GM18870 (cell line): ENCODE measurements around the gene NDUFAF8.
A peak's percentile ranks its signal among the peaks of the same experiment; 100 is the strongest.
"Not testable (repeated sequence)": the region's sequence is repeated elsewhere in the genome, so short reads cannot be mapped to it uniquely, and the experiment has no call there.

Source experiments
- ATAC-seq: cut with Tn5 transposase; IDR thresholded peaks from one replicate; pipeline ENCODE4 v1.9.1; 2021; ENCODE audit warnings: moderate library complexity; ENCODE audit not compliant: unreplicated experiment

NDUFAF8 gene

GRCh38 chr17:81222906-81223761 lies 16.0 kb upstream of the NDUFAF8 start, which contains the start of gene CEP131:
TSS of gene CEP131 (minus strand) at chr17:81222965. CDS start at chr17:81220056, 2,909 bp downstream.
- peak; percentile 69 for ATAC-seq

DNA sequence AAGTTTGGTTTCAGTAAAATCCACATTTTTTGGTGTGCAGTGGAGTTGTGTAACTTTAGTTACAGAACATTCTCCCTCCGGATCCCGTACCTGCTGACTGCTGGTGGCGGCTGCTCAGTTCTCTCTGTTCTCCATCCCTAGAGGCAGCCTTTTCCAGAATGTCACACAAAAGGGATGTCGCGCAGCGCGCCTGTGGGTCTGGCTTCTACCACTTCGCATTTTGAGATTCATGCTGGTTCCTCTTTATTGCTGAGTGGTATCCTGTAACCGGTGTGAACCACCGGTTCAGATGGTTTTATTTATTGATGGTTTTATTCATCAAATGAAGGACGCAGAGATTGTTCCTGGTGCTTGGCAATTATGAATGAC lies 15.4 kb upstream of the NDUFAF8 start:
- ATAC-seq = no peak

GRCh38 chr17:81227630-81228029 lies 11.5 kb upstream of the NDUFAF8 start:
- not testable (repeated sequence) for ATAC-seq

GRCh38 chr17:81228420-81228819 lies 10.7 kb upstream of the NDUFAF8 start:
- no peak for ATAC-seq

DNA sequence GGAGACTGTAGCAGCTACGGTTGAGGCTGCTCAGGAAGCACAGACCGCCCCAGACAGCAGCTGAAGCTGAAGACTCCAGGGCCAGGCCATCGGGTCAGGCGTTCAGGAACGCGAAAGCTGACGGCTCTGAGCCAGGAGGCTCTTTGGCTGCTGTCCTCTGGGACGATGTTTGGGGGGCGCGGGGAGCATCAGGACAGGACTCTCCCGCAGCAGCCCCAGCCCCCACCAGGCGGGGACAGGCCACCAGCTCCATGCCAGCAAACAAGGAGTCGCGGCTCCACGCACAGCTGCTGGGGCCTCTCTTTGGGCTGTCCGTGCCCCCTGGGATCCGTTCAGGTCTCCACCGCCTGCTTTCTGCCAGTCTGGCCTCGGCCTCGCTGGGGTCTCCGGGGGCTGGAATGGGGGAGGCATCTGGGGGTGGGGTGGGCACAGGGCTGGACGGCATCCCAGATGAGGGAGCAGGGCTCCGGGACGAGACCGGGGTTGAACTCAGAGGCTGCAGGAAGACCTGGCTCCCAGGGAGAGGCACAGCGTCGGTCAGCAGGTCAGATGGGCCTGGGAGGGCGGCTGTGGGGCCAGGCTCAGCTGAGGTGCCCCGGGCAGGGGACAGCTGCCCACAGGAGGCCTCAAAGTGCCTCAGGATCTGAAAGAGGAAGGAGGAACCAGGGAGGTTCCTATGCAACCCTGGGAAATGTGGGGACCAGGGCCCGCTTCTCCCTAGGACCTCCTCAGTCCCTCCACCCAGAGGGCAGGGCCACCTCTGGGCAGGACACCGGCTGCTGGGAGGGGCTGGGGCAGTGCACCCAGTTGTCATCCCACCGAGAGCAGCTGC lies 10.1 kb upstream of the NDUFAF8 start:
- no peak for ATAC-seq

DNA sequence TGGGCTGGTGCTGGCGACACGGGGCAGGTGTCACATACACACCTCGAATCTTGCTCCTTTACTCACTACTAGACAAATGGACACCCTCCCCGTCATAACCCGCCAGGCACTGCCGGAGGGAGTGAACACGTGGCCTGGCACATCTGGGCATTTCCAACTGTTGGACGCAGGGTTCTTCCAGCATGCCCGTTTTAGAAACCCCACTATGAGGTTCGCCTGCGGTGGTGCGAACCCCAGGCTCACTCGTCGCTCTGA lies 9.5 kb upstream of the NDUFAF8 start:
- no peak for ATAC-seq

DNA sequence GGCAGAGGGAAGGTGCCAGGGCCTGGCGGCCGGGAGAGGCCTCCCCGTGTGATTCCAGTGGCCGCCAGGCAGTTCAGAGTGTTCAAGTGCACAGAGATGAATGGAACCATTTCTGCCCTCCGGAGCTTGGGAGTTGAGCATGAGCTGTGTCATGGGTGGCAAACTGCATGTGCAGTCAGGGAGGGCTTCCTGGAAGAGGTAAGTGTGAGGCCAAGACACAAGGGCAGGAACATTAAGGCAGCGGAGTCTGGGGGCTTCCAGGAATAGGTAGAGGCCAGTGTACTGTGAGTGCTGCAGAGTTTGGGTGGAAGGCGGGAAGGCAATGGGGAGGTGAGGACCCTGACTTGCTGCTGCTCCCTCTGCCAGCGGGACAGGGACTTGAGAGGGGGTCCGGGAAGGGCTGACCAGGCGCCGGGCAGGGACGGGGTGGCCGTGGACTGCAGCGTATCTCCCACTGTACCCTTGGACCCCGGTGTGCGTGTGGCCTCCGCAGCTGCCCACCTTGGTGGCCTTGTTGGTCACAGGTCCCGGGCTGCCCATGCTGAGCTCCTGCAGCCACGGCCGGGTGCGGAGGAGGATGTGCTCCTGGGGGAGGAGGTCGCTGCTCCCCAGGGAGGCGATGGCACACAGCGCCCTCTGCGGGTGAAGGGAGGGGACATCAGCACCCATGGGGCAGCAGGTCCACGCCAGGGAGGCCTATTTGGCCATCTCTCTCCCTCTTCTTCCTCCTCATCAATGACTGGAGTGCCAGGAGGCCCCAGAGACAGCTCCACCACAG lies 8.9 kb upstream of the NDUFAF8 start:
- ATAC-seq = no peak

DNA sequence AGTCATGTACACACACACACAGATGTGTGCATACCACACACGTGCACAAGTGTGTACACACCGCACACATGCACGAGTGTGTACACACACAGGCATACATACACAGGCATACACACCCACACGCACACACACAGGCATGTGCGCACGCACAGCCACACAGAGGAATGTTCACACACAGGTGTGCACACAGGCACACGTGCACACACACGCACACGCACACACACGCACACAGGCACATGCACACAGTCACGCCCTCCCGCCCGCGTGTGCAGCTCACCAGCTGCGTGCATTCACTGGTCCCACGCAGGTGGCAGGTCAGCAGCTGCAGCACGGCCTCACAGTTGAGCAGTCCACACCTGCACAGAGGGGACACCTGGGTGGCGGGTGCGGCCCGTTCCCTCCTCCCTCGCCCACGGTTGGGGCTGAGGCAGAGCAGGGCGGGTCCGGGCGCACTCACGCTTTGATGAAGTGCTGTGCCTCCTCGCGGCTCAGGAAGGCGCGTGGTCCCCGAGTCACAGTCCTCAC lies 7.9 kb upstream of the NDUFAF8 start:
- no peak for ATAC-seq

DNA sequence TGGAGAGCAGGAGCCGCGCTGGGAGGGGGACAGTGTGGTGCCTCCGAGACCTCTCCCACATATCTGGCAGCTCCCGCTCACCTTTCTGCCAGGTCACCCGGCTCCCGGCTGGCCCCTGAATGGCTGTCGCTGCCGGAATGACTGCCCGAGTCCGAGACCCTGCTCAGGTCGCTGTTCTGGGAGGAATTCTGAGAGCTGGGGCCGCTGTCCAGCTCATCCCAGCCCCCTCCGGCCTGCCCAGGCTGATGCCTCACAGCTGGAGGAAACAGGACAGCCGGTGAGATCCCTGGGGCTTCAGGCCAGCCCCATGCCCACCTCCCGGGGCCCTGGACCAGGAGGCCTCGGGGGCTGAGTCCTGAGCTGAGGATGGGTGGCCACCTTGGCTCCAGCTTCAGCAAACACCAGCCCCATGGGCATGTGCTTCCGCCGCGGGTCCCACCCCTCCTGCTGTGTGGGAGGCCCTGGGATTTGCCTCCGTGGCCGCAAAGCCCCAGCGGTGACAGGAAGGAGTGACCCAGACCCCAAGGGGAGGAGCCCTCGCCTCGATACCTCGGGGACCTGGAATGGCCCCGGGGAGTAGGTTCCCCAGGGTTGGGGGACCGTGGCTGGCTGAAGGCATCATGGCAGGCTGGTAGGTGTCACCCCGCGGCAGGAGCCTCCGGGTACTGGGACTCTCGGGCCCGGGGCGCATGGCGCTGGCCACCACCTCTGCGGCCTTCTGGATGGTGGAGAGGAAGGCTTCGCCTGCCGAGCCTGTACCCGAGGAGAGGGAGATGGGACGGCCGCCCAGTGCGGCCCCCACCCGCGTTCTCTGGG lies 7.1 kb upstream of the NDUFAF8 start:
- no peak for ATAC-seq

DNA sequence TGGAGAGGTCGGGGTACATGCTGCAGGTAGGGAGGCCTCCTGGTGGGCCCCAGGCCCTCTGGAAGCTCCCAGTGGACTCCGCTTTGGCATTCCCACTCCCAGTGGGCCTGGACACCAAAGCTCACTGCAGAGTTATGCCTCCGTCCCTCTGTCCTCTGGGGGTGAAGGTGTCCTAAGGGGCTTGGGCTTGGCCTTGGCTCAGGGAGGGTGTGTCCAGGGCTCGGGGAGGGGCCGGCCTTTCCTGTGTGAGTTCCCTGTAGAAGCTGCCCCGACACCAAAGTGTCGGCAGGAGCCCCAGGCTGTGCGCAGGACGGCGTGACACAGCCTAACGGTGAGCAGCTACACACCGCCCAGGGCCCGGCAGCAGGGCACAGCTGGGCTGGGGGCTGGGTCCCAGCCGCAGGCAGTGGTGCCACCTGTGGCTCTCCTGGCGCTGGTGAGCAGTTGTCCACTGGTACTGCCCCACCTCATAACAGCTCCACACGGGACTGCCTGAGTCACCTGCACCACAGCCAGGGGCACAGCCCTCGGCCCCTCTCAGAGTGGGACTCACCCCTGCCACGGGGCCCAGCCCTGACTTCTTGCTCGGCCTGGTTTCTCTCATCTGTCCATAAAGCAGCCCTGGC lies 6.4 kb upstream of the NDUFAF8 start:
- no peak for ATAC-seq

DNA sequence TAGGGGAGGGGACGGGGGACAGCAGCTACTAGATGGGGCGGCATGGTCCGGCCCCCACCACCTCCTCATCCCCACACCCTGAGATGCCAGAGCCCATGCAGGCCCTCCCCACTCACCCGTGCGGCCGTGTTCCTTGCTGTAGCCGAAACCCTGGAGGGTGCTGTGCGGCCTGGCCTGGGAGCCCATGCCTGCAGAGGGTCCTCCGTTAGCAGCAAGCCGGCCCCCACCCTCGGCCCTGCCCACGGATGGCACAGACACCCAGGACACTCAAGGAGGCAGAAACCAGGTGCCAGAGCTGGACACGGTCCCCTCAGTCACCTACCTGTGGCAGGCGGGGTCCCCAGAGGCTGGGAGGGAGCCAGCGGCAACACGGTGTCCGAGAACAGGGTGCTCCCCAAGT lies 5.8 kb upstream of the NDUFAF8 start:
- ATAC-seq = no peak

- no peak for ATAC-seq
Measured at GRCh38 chr17:81233811-81234505, 5.2 kb upstream of the NDUFAF8 start.

DNA sequence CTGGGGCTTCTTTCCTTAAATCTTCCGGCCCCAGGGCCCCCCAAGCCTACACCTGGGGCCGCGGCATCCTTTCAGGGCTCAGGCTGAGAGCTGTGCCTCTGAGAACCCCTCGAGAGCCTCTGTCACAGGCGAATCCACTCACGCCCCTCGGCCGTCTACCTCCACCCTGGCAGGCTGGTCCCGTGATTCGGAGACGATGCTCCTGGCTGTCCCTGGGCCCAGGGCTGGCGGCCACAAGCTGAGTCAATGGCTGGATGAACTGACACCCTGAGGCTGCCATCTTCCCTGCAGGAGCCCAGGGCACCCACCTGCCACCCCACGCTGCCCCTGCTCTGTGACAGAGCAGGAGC lies 4.6 kb upstream of the NDUFAF8 start:
- ATAC-seq = no peak

GRCh38 chr17:81234940-81235821 lies 3.9 kb upstream of the NDUFAF8 start:
- no peak for ATAC-seq

DNA sequence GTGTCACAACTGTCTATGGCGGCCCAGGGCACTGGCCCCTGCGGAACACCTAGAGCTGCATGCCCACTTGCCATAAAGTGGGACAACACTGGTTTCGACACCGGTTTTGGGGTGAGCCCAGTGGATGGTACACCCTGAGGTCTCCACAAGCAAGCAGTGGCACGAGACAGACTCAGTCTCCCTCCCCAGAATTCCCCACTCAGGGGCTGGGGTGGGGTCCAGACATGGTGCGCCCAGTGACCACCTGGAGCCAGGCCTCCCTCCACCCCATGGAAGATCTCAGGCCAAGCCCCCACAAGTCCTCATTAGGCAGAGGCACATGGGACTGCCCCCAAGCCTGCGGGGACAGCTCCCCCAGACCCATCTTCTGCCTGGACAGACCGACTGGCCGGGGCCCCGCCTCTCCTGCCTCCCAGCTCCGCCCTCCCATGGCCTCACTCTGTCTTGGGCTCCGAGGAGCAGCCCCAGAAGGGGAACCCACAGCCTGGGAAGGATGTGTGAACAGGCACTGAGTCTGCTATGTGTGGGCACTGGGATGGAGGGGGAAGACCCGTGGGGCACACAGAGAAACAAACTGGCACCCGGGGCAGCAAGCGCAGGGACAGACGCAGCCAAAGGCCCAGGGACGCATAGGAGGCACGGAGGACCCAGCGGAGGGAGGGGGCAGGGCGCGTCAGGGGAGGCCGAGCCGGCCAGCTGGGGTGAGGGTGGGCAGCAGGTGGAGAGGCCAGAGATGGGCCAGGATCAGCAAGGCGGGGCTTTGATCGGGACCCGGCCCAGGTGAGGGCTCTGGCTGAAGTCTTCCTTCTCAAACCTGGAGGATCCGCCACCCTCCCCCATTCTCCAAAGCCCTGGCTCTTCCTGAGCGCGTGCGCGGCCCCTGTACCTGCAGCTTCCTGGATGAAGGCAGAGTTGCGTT lies 3.0 kb upstream of the NDUFAF8 start:
- ATAC-seq = no peak

- no peak for ATAC-seq
Measured at GRCh38 chr17:81236784-81237183, 2.3 kb upstream of the NDUFAF8 start.
